LNCAP (cell line): ENCODE measurements around the gene CANT1.

ENCODE experiments used
- TF ChIP-seq, protein P1 (sequence below): fragments of 450-650 bp; IDR thresholded peaks from 2 replicates; pipeline ENCODE4 v1.5.1; 2017; ENCODE audit warnings: mild to moderate bottlenecking

CANT1 gene

DNA sequence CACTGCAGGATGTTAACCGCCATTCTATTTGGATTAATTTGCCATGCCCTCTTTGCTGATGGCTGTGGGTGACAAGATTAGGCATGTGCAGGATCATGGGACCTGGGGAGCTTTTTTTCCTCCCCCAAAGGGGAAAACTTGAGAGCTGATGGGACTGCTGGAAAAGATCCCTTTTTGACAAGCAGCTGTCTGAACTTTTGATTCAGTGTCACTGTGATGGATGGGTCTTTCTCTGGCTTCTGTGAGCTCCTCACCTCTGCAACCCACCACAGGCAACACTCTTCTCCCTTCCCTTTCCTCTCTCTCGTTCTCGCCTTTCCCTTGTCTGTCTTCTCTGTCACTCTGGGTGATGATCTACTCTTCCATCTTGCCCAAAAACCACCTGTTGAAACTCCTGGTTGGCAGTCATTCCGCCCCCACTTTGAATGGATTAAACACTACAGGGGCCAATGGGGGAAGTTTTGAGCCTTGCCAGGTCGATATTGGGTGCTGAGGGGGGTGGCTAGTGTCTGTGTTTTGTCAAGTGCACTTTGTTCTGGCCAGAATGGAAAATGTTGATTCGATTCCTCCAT is 3.1 kb upstream of the CANT1 start:
- TF ChIP-seq, protein P1, sequence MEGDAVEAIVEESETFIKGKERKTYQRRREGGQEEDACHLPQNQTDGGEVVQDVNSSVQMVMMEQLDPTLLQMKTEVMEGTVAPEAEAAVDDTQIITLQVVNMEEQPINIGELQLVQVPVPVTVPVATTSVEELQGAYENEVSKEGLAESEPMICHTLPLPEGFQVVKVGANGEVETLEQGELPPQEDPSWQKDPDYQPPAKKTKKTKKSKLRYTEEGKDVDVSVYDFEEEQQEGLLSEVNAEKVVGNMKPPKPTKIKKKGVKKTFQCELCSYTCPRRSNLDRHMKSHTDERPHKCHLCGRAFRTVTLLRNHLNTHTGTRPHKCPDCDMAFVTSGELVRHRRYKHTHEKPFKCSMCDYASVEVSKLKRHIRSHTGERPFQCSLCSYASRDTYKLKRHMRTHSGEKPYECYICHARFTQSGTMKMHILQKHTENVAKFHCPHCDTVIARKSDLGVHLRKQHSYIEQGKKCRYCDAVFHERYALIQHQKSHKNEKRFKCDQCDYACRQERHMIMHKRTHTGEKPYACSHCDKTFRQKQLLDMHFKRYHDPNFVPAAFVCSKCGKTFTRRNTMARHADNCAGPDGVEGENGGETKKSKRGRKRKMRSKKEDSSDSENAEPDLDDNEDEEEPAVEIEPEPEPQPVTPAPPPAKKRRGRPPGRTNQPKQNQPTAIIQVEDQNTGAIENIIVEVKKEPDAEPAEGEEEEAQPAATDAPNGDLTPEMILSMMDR: no peak

DNA sequence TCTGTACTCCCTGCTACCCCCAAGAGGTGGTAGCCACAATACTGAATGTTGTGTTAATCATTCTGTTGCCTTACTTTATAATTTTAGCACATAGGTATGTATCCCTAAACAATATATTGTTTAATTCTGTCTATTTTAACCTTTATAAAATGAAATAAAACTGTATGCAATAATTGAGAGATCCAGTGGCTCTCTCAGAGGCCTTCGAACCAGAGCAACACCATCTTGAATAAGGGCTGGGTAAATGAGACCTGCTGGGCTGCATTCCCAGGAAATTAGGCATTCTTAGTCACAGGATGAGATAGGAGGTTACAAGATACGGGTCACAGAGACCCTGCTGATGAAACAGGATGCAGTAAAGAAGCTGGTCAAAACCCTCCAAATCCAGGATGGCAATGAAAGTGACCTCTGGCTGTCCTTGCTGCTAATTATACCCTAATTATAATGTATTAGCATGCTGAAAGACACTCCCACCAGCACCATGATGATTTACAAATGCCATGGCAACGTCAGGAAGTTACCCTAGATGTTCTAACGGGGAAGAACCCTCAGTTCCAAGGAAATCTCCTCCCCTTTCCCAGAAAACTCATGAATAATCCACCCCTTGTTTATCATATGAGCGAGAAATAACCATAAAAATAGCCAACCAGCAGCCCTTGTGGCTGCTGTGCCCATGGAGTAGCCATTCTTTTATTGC is 2.0 kb upstream of the CANT1 start:
- TF ChIP-seq, protein P1: no peak

DNA sequence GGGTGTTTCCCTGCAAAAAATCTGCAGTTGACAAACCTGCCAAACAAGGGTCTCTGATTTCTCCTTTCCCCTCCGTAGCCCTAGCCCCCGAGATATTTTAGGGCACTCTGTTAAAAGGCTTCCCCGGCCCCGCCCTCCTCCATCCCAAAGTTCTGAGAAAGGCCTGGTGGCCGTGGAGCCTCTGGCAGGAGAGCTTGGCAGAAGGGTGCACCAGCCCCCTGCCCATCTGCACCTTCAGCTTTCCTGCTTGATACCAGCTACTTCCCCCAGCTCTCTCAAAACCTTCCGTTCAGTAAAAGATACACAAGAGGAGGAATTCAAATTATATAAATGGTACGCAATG is 711 bp upstream of the CANT1 start:
- TF ChIP-seq, protein P1: no peak

DNA sequence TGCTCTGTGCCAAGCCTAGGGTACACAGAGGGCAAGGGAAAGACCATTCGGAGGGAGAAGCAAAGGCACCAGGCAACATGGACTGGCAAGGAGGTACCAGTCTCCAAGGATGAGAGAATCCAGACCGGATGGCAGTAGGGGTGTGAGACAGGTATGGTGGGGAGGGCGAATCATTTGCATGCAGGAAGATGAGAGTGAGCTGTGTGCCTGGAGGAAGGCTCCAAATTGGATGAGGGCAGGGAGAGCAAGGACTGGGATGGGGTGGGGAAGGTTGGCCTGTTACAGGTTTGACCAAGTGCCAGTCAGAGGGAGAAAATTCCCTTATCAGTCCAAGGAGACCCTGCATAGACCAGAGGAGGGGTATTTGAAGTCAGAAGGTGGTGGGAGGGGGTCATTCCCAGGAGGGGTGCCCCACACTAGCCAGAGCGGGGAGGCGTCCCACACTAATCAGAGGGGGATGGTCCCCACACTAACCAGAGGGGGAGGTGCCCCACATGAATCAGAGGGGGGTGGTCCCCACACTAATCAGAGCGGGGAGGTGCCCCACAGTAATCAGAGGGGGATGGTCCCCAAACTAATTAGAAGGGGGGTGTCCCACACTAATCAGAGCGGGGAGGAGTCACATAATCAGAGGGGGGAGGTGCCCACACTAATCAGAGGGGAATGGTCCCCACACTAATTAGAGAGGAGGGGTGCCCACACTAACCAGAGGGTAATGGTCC is 737 bp downstream of the CANT1 start:
- TF ChIP-seq, protein P1: no peak

DNA sequence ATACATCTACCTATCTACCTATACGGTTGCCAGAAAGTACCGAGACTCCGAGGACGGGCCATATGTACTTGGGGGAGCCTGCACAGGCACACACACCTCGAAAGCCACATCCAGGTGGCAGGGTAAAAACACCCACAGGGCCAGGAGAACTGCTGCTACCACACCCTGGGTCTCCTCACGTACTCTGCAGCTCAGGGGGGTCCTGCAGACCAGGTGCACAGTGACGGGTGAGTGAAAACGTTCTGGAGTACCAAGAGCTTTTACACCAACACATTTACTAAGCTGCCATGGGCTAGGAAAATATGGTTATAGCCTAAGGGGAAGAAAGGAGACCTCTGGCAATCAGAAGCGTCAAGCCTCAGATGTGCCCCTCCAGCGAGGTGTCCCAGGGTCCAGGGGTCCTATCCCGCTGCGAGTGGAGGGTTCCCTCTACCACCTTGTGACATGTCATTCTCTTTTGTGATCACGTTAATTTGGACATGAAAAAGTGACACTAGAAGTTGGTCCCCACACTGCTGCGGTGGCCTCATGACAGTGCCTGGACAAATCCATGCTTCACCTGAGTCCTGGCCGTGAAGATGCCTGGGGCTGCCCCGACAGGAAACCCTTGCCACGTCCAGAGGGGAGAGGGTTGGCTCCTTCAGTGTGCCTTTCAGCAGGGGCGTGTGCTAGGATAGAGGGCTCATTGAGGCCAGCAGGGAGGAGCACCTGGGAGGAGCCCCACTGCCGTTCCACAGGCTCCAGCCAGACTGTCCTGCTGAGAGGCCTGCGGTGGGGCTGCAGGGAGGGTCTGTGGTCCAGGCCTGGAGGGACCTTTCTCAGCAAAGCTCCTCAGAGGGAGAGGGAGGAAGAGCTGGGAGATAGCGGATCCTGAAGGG is 1.8 kb downstream of the CANT1 start:
- TF ChIP-seq, protein P1: no peak

DNA sequence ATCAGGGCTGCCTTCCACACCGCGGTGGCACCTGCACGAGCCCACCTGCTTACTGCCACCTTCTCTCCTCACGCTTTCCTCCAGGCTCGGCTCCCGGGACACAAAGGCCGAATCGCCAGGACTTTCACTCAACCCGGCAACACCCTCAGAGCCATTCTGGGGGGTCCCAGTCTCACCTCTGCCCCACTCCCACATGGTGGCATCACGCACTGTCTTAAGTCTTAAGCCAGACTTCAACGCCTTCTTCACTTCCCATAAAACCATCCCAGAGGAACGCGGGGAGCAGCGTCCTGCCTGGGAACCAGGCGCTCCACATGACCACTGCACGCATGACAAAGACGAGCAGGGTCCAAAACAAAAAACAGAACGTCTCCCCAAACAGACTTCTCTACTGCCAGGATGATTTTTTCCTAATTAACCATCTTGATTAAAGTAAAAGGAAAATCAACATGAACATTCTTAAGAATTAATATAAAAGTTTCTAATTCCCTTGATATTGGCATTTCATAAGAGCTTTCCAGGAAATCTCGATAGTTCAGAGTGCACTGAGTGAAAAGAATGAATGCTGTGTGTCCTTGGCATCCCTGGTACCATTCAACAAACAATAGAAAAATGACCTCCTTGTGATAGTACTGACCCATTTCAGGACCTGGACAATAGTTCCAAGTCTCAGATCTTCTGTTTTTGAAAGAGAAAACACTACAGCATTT is 2.6 kb downstream of the CANT1 start:
- TF ChIP-seq, protein P1: no peak

DNA sequence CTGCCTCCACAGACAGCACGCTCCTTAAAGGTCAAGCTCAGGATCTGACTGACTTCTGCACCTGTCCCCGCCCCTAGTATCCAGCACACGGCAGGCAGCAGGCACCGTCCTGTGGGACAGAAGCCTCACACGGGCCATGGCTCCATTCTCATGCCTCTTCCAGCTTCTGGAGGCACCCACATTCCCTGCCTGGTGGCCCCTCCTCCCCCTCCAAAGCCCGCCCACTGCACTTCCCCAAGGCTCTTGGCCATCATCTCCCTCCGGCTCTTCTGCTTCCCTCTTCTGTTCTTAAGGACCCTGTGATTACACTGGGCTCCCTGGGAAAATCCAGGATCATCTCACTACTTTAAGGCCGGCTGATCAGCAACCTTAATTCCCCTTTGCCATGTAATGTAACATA is 3.5 kb downstream of the CANT1 start:
- TF ChIP-seq, protein P1: no peak
